Suprapubic skin (tissue), 3 donors: ENCODE data around the gene MOGAT3.

ENCODE experiments used
- CTCF ChIP-seq, 2 donors: fragments of 200-600 bp in 1 of 2; fragments of 450-650 bp in 1 of 2; sonication (generic) in 1 of 2; IDR thresholded peaks; one replicate each; pipeline ENCODE4 v1.5.1; 2016 to 2019; ENCODE audit warnings: antibody characterized with exemption in 2 of 2, mild to moderate bottlenecking in 1 of 2, moderate library complexity in 1 of 2
- POLR2AphosphoS5 ChIP-seq, 3 donors: sonication (generic); formaldehyde crosslinking; IDR thresholded peaks; one replicate each; pipeline ENCODE4 v1.6.1; 2017; ENCODE audit warnings: antibody characterized with exemption in 3 of 3

DNA sequence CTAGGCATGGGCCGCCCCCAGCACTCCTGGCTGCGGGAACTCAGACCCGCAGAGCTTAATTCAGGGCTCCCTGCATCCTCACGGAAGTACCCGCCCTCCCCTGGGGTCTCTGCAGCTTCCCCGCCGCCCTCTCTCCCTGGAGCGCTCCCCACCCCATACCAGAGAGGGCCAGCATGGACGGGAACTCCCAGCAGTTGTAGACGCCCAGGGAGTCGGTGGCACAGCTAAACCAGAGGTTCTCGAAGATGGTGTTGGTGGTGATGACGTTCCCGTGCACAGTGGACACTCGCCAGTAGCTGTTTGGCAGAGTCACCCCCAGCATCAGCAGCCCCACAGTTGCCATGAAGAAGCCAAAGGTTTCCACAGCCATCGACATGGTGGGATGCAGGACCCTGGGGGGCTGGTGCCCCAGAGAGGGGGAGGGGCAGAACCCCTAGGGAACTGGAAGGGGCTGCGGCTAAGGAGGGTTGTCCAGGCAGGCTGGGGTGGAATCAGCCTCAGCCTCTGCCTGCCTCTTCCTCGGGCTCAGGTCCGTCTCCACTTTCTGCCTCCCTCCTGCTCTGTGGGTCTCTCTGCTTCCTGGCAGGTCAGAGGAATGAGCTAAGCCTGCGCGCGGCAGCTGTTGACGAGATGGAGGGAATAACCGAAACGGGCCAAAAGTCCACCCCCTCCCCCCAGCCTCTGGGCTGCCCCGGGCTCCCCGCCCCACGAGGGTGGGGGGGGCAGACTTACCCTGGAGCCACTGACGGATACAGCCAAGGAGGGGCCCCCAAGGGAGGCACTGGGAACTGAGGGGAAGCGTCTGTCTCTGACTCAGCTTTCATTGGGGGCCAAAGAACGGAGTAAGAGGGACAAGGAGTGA, 36.6 kb upstream of the MOGAT3 start, which contains the start of gene CLDN15:
- TF ChIP-seq POLR2AphosphoS5 (IDR thresholded peaks at IDR 0.05) = no peak
- TF ChIP-seq CTCF (IDR thresholded peaks at IDR 0.05) = no peak
